ENCODE data around the gene ZC3H12A. TPM values are rescaled to one million over a fixed set of nuclear protein-coding genes. Genes with fewer than 3 reads are reported as not detected.

Gene ZC3H12A
- total and polyA plus RNA-seq, 7 experiments from 2014 or later, result 4.4 to 122 (median 38.2) TPM

- Mint-ChIP-seq H3K4me3 (peak overlapping the region; percentile 91 to 99 (median 96)), H3K4me1 (peaks cover 22 to 46% (median 35%) of the 10 kb centered on the region in 7 donors), H3K27ac (peak overlapping the region; percentile 96 to 99 (median 98)), H3K36me3 (peaks cover 6 to 65% (median 13%) of the 10 kb centered on the region in 5 donors), H3K27me3 (no peaks in the 10 kb centered on the region), H3K9me3 (no peaks in the 10 kb centered on the region)
- no peaks in the 10 kb centered on the region for H3K27me3 ChIP-seq (ENCODE audit: control insufficient read depth in 2 of 2, insufficient read depth in 2 of 2, low read length in 2 of 2)
- H3K9me3 ChIP-seq (ENCODE audit: control insufficient read depth in 2 of 3, low read length in 3 of 3), result no peaks in the 10 kb centered on the region
- POLR2A ChIA-PET, result interaction anchor here (0.6 to 9.1 kb wide), 11 partner anchors 7 to 381 kb away, joined by 3 to 90 read pairs (median 6); partner anchors contain the start of genes MEAF6, MTF1 and SNIP1
- peaks cover 26% of the 10 kb centered on the region in 2 donors for H3K4me1 ChIP-seq (ENCODE audit: control insufficient read depth in 2 of 2, insufficient read depth in 2 of 2, low read length in 2 of 2)
- H3K36me3 ChIP-seq (ENCODE audit: control insufficient read depth in 2 of 3, insufficient read depth in 3 of 3, low read length in 3 of 3), result peaks cover 16 to 67% (median 39%) of the 10 kb centered on the region in 3 experiments
- intact Hi-C loops (cut with micrococcal nuclease), result loop anchor here (1.0 to 10.0 kb wide), 10 partner anchors 8 to 1378 kb away; partner anchors contain the start of genes CDCA8 (in 1 of the 2), FHL3 (in 1 of the 2), GNL2 (in 1 of the 2) and MAP7D1 (in 1 of the 2)
- H3K4me3 ChIP-seq (ENCODE audit: low read length), result peak overlapping the region; percentile 87
- H3K27ac ChIP-seq (ENCODE audit: low read depth, low read length), result peak overlapping the region; percentile 95
- DNase-seq, result peak in 8 of 9 donors; percentile 43 to 63 (median 58)
- CTCF ChIA-PET, result interaction anchor here (0.6 to 8.9 kb wide), 5 partner anchors 8 to 36 kb away, joined by 3 to 103 read pairs (median 4); no protein-coding TSS in a partner anchor
- peak; percentile 4 for ATAC-seq
These were observed 4.5 kb downstream of the ZC3H12A start for GRCh38 chr1:37478890-37479254.

- no peaks in the 10 kb centered on the region for H3K27me3 ChIP-seq (ENCODE audit: control insufficient read depth in 2 of 2, insufficient read depth in 2 of 2, low read length in 2 of 2)
- Mint-ChIP-seq H3K9me3 (no peaks in the 10 kb centered on the region), H3K4me3 (peak overlapping the region; percentile 91 to 99 (median 96)), H3K36me3 (peaks cover 6 to 69% (median 13%) of the 10 kb centered on the region in 5 donors), H3K27me3 (no peaks in the 10 kb centered on the region), H3K4me1 (peaks cover 21 to 50% (median 34%) of the 10 kb centered on the region in 7 donors), H3K27ac (peak overlapping the region; percentile 96 to 99 (median 98))
- peak overlapping the region; percentile 87 for H3K4me3 ChIP-seq (ENCODE audit: low read length)
- no peaks in the 10 kb centered on the region for H3K9me3 ChIP-seq (ENCODE audit: control insufficient read depth in 2 of 3, low read length in 3 of 3)
- intact Hi-C loops (cut with micrococcal nuclease), result loop anchor here (1.0 to 10.0 kb wide), 10 partner anchors 8 to 1378 kb away; partner anchors contain the start of genes CDCA8 (in 1 of the 2), FHL3 (in 1 of the 2), GNL2 (in 1 of the 2) and MAP7D1 (in 1 of the 2)
- ChIA-PET CTCF (interaction anchor here (0.6 to 8.9 kb wide), 6 partner anchors 7 to 36 kb away, joined by 3 to 103 read pairs (median 4); no protein-coding TSS in a partner anchor), POLR2A (interaction anchor here (0.6 to 9.1 kb wide), 13 partner anchors 7 to 962 kb away, joined by 3 to 90 read pairs (median 6); partner anchors contain the start of genes MEAF6, MTF1 and SNIP1)
- H3K4me1 ChIP-seq (ENCODE audit: control insufficient read depth in 2 of 2, insufficient read depth in 2 of 2, low read length in 2 of 2), result peaks cover 26% of the 10 kb centered on the region in 2 donors
- H3K36me3 ChIP-seq (ENCODE audit: control insufficient read depth in 2 of 3, insufficient read depth in 3 of 3, low read length in 3 of 3), result peaks cover 16 to 73% (median 39%) of the 10 kb centered on the region in 3 experiments
- DNase-seq, result peak in 8 of 9 donors; percentile 54 to 90 (median 63)
- peak; percentile 69 for ATAC-seq
- peak overlapping the region; percentile 95 for H3K27ac ChIP-seq (ENCODE audit: low read depth, low read length)
These were observed 5.1 kb downstream of the ZC3H12A start for GRCh38 chr1:37479255-37480124.

- H3K36me3 ChIP-seq (ENCODE audit: control insufficient read depth in 2 of 3, insufficient read depth in 3 of 3, low read length in 3 of 3), result peaks cover 16 to 67% (median 39%) of the 10 kb centered on the region in 3 experiments
- CTCF ChIA-PET, result interaction anchor here (0.6 to 3.0 kb wide), 3 partner anchors 22 to 27 kb away, joined by 3 to 15 read pairs (median 3); no protein-coding TSS in a partner anchor
These were observed 5.7 kb downstream of the ZC3H12A start for GRCh38 chr1:37480125-37480466.

GRCh38 chr1:37480581-37481288, 6.4 kb downstream of the ZC3H12A start:
- H3K36me3 Mint-ChIP-seq, result peaks cover 6 to 61% (median 13%) of the 10 kb centered on the region in 5 donors
- peak overlapping the region; percentile 87 for H3K4me3 ChIP-seq (ENCODE audit: low read length)

More at GRCh38 chr1:37480125-37480466, 5.7 kb downstream of the ZC3H12A start:
- intact Hi-C loops (cut with micrococcal nuclease), result no loop called here
- POLR2A ChIA-PET, result interaction anchor here (0.7 to 4.5 kb wide), 5 partner anchors 9 to 963 kb away, joined by 3 to 52 read pairs (median 4); partner anchors contain the start of gene MEAF6
- H3K4me1 ChIP-seq (ENCODE audit: control insufficient read depth in 2 of 2, insufficient read depth in 2 of 2, low read length in 2 of 2), result peaks cover 26% of the 10 kb centered on the region in 2 donors
- peak overlapping the region; percentile 30 to 99 (median 98) for H3K27ac Mint-ChIP-seq
- peak overlapping the region; percentile 87 for H3K4me3 ChIP-seq (ENCODE audit: low read length)
- DNase-seq (no peak), ATAC-seq (no peak)
- no peaks in the 10 kb centered on the region for H3K27me3 ChIP-seq (ENCODE audit: control insufficient read depth in 2 of 2, insufficient read depth in 2 of 2, low read length in 2 of 2)
- peaks cover 6 to 67% (median 13%) of the 10 kb centered on the region in 5 donors for H3K36me3 Mint-ChIP-seq
- H3K27ac ChIP-seq (ENCODE audit: low read depth, low read length), result peak overlapping the region; percentile 95
- H3K27me3 Mint-ChIP-seq, result no peaks in the 10 kb centered on the region
- H3K9me3 Mint-ChIP-seq, result no peaks in the 10 kb centered on the region
- peaks cover 21 to 50% (median 34%) of the 10 kb centered on the region in 7 donors for H3K4me1 Mint-ChIP-seq
- peak overlapping the region; percentile 45 to 99 (median 96) for H3K4me3 Mint-ChIP-seq
- no peaks in the 10 kb centered on the region for H3K9me3 ChIP-seq (ENCODE audit: control insufficient read depth in 2 of 3, low read length in 3 of 3)

GRCh38 chr1:37481289-37482003, 7.1 kb downstream of the ZC3H12A start:
- Histone ChIP-seq H3K27ac (ENCODE audit: low read depth, low read length) (peak overlapping the region; percentile 95), H3K36me3 (ENCODE audit: control insufficient read depth in 2 of 3, insufficient read depth in 3 of 3, low read length in 3 of 3) (peaks cover 16 to 55% (median 33%) of the 10 kb centered on the region in 3 experiments), H3K4me3 (ENCODE audit: low read length) (no peak overlapping the region), H3K9me3 (ENCODE audit: control insufficient read depth in 2 of 3, low read length in 3 of 3) (no peaks in the 10 kb centered on the region), H3K4me1 (ENCODE audit: control insufficient read depth in 2 of 2, insufficient read depth in 2 of 2, low read length in 2 of 2) (peaks cover 26% of the 10 kb centered on the region in 2 donors), H3K27me3 (ENCODE audit: control insufficient read depth in 2 of 2, insufficient read depth in 2 of 2, low read length in 2 of 2) (no peaks in the 10 kb centered on the region)
- H3K4me1 Mint-ChIP-seq, result peaks cover 21 to 50% (median 31%) of the 10 kb centered on the region in 7 donors
- peak overlapping the region; percentile 36 to 99 (median 97) for H3K27ac Mint-ChIP-seq
- intact Hi-C loops (cut with micrococcal nuclease), result no loop called here
- peaks cover 3 to 54% (median 8%) of the 10 kb centered on the region in 5 donors for H3K36me3 Mint-ChIP-seq
- ChIA-PET POLR2A (interaction anchor here (0.6 to 4.5 kb wide), 3 partner anchors 9 to 40 kb away, joined by 3 to 52 read pairs (median 8); partner anchors contain the start of gene MEAF6), CTCF (interaction anchor here (0.6 kb wide), 1 partner anchor 9 kb away, joined by 4 read pairs; no protein-coding TSS in a partner anchor)
- DNase-seq, result peak in 1 of 9 donors; percentile 20
- no peaks in the 10 kb centered on the region for H3K9me3 Mint-ChIP-seq
- no peaks in the 10 kb centered on the region for H3K27me3 Mint-ChIP-seq
- no peak for ATAC-seq
- peak overlapping the region in 2 of 10 donors; percentile 41 to 91 for H3K4me3 Mint-ChIP-seq

More at GRCh38 chr1:37480581-37481288, 6.4 kb downstream of the ZC3H12A start:
- Histone ChIP-seq H3K9me3 (ENCODE audit: control insufficient read depth in 2 of 3, low read length in 3 of 3) (no peaks in the 10 kb centered on the region), H3K4me1 (ENCODE audit: control insufficient read depth in 2 of 2, insufficient read depth in 2 of 2, low read length in 2 of 2) (peaks cover 26% of the 10 kb centered on the region in 2 donors), H3K27me3 (ENCODE audit: control insufficient read depth in 2 of 2, insufficient read depth in 2 of 2, low read length in 2 of 2) (no peaks in the 10 kb centered on the region), H3K36me3 (ENCODE audit: control insufficient read depth in 2 of 3, insufficient read depth in 3 of 3, low read length in 3 of 3) (peaks cover 16 to 62% (median 39%) of the 10 kb centered on the region in 3 experiments), H3K27ac (ENCODE audit: low read depth, low read length) (peak overlapping the region; percentile 95)
- peak overlapping the region; percentile 36 to 99 (median 98) for H3K27ac Mint-ChIP-seq
- DNase-seq (no peak), ATAC-seq (no peak)
- no peaks in the 10 kb centered on the region for H3K9me3 Mint-ChIP-seq
- CTCF ChIA-PET, result interaction anchor here (0.6 kb wide), 1 partner anchor 9 kb away, joined by 4 read pairs; no protein-coding TSS in a partner anchor
- H3K27me3 Mint-ChIP-seq, result no peaks in the 10 kb centered on the region
- POLR2A ChIA-PET, result interaction anchor here (4.5 kb wide), 1 partner anchor 33 kb away, joined by 52 read pairs; the partner anchor contains the start of gene MEAF6
- H3K4me1 Mint-ChIP-seq, result peaks cover 21 to 50% (median 34%) of the 10 kb centered on the region in 7 donors
- peak overlapping the region; percentile 27 to 96 (median 48) for H3K4me3 Mint-ChIP-seq
- intact Hi-C loops (cut with micrococcal nuclease), result no loop called here
